ENCODE data around the gene COG4.

DNA sequence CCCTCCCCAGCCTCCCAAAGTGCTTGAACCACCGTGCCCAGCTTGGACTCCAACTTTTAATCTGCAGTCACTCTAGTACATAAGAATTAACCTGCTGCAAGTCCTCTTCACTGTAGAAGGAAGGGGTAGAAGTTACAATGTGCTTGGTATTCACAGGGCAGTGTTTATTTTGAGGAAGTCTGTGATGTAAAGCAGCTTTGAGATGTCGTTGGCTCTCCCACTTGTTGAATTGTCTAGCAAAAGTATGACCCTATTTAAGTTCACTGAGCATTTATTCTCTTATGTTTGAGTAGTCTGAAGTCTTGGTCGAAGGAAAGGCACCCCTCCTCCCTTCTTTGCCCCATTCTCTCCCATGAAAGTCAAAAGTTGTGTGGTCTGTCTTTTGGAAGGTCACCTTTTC lies 28.4 kb upstream of the COG4 start:
- TF ChIP-seq, protein P1, sequence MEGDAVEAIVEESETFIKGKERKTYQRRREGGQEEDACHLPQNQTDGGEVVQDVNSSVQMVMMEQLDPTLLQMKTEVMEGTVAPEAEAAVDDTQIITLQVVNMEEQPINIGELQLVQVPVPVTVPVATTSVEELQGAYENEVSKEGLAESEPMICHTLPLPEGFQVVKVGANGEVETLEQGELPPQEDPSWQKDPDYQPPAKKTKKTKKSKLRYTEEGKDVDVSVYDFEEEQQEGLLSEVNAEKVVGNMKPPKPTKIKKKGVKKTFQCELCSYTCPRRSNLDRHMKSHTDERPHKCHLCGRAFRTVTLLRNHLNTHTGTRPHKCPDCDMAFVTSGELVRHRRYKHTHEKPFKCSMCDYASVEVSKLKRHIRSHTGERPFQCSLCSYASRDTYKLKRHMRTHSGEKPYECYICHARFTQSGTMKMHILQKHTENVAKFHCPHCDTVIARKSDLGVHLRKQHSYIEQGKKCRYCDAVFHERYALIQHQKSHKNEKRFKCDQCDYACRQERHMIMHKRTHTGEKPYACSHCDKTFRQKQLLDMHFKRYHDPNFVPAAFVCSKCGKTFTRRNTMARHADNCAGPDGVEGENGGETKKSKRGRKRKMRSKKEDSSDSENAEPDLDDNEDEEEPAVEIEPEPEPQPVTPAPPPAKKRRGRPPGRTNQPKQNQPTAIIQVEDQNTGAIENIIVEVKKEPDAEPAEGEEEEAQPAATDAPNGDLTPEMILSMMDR (IDR thresholded peaks at IDR 0.05), result no peak
- no peak for TF ChIP-seq POLR2A (IDR thresholded peaks at IDR 0.05)
